GM10248 (cell line): ENCODE results near the gene TECR.

Experiments used
- CTCF ChIA-PET: fragments of 300-600 bp; sonication (Branson Sonifier 250); formaldehyde crosslinking; extraction: SDS; loops from one replicate; lab custom pipeline; 2021; ENCODE audit warnings: antibody characterized with exemption; lab: Yijun Ruan, JAX
- POLR2A ChIA-PET: fragments of 350-650 bp; sonication (Branson Sonifier 250); formaldehyde crosslinking; extraction: SDS; loops from one replicate; lab custom pipeline; 2020; ENCODE audit warnings: antibody characterized with exemption; lab: Yijun Ruan, JAX
- DNase-seq: peaks from one replicate; pipeline ENCODE4 v3.0.0; 2012; ENCODE audit errors: extremely low spot score
- TF ChIP-seq, protein P1 (sequence below): IDR thresholded peaks from 2 replicates; pipeline ENCODE4 v1.5.1; 2012; ENCODE audit warnings: mild to moderate bottlenecking, low read depth; ENCODE audit errors: extremely low read depth, missing control alignments, control extremely low read depth

The TECR gene

GRCh38 chr19:14510311-14511228, 18.8 kb upstream of the TECR start:
- DNase-seq, result no peak
- TF ChIP-seq, protein P1, sequence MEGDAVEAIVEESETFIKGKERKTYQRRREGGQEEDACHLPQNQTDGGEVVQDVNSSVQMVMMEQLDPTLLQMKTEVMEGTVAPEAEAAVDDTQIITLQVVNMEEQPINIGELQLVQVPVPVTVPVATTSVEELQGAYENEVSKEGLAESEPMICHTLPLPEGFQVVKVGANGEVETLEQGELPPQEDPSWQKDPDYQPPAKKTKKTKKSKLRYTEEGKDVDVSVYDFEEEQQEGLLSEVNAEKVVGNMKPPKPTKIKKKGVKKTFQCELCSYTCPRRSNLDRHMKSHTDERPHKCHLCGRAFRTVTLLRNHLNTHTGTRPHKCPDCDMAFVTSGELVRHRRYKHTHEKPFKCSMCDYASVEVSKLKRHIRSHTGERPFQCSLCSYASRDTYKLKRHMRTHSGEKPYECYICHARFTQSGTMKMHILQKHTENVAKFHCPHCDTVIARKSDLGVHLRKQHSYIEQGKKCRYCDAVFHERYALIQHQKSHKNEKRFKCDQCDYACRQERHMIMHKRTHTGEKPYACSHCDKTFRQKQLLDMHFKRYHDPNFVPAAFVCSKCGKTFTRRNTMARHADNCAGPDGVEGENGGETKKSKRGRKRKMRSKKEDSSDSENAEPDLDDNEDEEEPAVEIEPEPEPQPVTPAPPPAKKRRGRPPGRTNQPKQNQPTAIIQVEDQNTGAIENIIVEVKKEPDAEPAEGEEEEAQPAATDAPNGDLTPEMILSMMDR, result no peak
- ChIA-PET CTCF (interaction anchor here (1.0 to 2.1 kb wide), 2 partner anchors 10 to 78 kb away, joined by 3 to 8 read pairs; partner anchors contain the start of gene PKN1), POLR2A (interaction anchor here (1.0 to 1.1 kb wide), 2 partner anchors 7 to 22 kb away, joined by 5 to 7 read pairs; partner anchors contain the start of gene DNAJB1)

- TF ChIP-seq, protein P1, result no peak
- ChIA-PET CTCF (no interaction called here), POLR2A (no interaction called here)
- DNase-seq, result no peak
Observed at GRCh38 chr19:14511229-14511593, 18.2 kb upstream of the TECR start.

DNA sequence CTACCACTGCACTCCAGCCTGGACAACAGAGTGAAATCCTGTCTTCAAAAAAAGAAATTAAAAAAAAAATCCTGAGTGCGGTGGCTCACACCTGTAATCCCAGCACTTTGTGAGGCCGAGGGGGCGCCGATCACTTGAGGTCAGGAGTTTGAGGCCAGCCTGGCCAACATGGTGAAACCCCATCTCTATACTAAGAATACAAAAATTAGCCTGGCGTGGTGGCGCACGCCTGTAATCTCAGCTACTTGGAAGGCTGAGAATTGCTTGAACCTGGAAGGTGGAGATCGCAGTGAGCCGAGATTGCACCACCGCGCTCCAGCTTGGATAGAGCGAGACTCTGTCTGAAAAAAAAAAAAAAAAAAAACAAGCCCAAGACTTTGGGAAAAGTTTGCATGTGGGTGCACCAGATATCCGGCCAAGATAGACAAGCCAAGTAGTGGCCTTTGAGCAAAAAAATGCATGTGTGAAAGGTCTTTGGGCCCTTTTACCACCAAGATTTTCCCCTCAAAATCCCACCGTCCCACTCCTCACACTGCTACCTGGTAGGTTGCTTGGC, 16.9 kb upstream of the TECR start:
- ChIA-PET CTCF (interaction anchor here (1.1 to 1.5 kb wide), 2 partner anchors 8 to 44 kb away, joined by 4 read pairs; no protein-coding TSS in a partner anchor), POLR2A (no interaction called here)
- DNase-seq, result no peak
- TF ChIP-seq, protein P1, result no peak

DNA sequence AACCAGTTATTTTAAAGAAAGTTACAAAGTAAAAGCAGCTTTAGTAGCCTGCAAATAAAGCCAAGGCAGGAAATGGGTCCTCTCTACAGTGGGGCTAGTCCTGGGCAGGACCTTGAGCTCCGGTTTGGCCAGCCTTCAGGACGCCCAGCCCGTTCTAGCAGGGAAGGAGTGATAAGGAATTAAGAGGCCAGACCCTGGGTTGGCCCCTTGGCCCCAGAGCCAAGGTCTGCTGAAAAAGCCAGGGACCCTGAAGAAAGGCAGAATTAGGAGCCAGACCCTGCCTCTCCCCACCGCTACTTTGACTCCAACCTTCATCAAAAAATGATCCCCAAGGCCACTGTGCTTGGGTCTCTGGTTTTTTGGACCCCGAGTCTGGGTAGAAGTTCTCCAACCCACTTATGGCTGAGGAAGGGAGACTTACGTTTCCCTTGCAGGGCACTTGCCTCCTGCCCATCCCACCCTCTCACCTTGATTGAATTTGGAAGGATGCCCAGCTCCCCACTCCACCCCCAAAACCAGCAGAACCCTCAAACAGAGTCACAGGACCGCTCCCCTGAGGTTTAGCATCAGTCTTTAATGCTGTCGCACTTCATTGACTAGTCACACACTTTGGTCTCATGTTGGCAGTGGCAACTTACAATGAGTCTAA, 15.1 kb upstream of the TECR start:
- ChIA-PET CTCF (interaction anchor here (0.7 to 2.2 kb wide), 3 partner anchors 9 to 12 kb away, joined by 3 to 6 read pairs (median 6); no protein-coding TSS in a partner anchor), POLR2A (interaction anchor here (0.8 kb wide), 1 partner anchor 99 kb away, joined by 3 read pairs; no protein-coding TSS in a partner anchor)
- DNase-seq, result no peak
- TF ChIP-seq, protein P1, result no peak

DNA sequence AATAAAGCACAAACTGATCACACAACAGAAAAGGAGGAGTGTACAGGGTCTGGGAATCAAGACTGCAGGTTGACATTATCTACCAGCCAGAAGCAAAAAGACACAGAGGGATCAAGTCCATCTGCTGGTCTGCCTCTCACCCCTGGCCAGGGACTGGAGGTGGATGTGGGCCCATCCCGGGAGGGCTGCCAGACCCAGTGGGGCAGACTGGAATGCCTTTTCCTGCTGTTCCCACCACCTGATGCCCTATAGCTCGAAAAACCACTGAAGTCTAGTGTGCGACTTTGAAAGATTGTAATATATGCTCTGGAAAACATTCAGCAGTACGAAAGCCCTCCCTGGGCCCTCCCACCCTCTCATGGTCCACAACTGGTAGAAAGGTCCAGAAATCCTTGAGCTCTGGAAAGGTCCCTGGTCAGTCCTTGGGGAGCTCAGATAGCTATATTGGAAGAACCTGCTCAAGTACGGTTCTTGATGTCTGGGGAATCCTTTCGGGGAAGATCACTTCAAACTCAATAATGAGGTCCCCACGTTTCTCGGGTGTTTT, 13.8 kb upstream of the TECR start:
- POLR2A ChIA-PET, result interaction anchor here (0.5 to 0.6 kb wide), 2 partner anchors 58 to 355 kb away, joined by 3 read pairs; no protein-coding TSS in a partner anchor
- TF ChIP-seq, protein P1, result no peak
- CTCF ChIA-PET, result no interaction called here
- DNase-seq, result no peak
